CD4-positive, CD25-positive, alpha-beta regulatory T cell (primary cell): ENCODE results near the gene GLI3. TPM values are rescaled to one million over a fixed set of nuclear protein-coding genes. Genes with fewer than 3 reads are reported as not detected.

Experiments
- ATAC-seq, 2 donors: fragments of 150-1000 bp; cut with Tn5 transposase; one replicate each; pipeline ENCODE4 v1.10.0; 2021; ENCODE audit warnings: low read depth in 2 of 2, moderate number of reproducible peaks in 2 of 2, moderate library complexity in 1 of 2
- DNase-seq, 3 donors: peaks; one replicate each; pipeline versions ENCODE4 v3.0.0 to v3.0.0-alpha.2; 2012 to 2022; ENCODE audit warnings: mixed read lengths in 1 of 3
- H3K27ac ChIP-seq: one replicate; pipeline ENCODE4 v1.7.0; 2013; ENCODE audit warnings: mild to moderate bottlenecking, low read length; ENCODE audit not compliant: insufficient read depth, poor library complexity, severe bottlenecking
- H3K27me3 ChIP-seq: one replicate; pipeline ENCODE4 v1.7.0; 2013; ENCODE audit warnings: low read length; ENCODE audit not compliant: control insufficient read depth, insufficient read depth
- H3K36me3 ChIP-seq: one replicate; pipeline ENCODE4 v1.7.0; 2013; ENCODE audit warnings: mild to moderate bottlenecking, low read length, moderate library complexity; ENCODE audit not compliant: control insufficient read depth, insufficient read depth
- H3K4me1 ChIP-seq: 2 replicates; pipeline ENCODE4 v1.7.0; 2013; ENCODE audit warnings: mild to moderate bottlenecking, low read length; ENCODE audit not compliant: insufficient read depth, control insufficient read depth, poor library complexity, severe bottlenecking
- H3K4me3 ChIP-seq: one replicate; pipeline ENCODE4 v1.7.0; 2013; ENCODE audit warnings: low read depth, mild to moderate bottlenecking, low read length, moderate library complexity
- H3K9me3 ChIP-seq, 2 experiments: 1 replicate in 1 of 2; 2 replicates in 1 of 2; pipeline ENCODE4 v1.7.0; 2013; ENCODE audit warnings: low read length in 2 of 2, mild to moderate bottlenecking in 1 of 2, moderate library complexity in 1 of 2; ENCODE audit not compliant: control insufficient read depth in 2 of 2
- H3K27ac Mint-ChIP-seq, 3 donors: one replicate each; pipeline ENCODE4 v1.8.0; 2020 to 2022; ENCODE audit warnings: mild to moderate bottlenecking in 3 of 3, mixed read lengths in 3 of 3, moderate library complexity in 2 of 3
- H3K27me3 Mint-ChIP-seq: one replicate; pipeline ENCODE4 v1.8.0; 2022; ENCODE audit warnings: mild to moderate bottlenecking, mixed read lengths
- H3K36me3 Mint-ChIP-seq: one replicate; pipeline ENCODE4 v1.8.0; 2020; ENCODE audit warnings: mixed read lengths
- H3K4me1 Mint-ChIP-seq, 4 donors: one replicate each; pipeline ENCODE4 v1.8.0; 2020 to 2022; ENCODE audit warnings: mixed read lengths in 4 of 4, mild to moderate bottlenecking in 1 of 4
- H3K4me3 Mint-ChIP-seq, 4 donors: one replicate each; pipeline ENCODE4 v1.8.0; 2020 to 2022; ENCODE audit warnings: mild to moderate bottlenecking in 4 of 4, mixed read lengths in 4 of 4, moderate library complexity in 3 of 4
- H3K9me3 Mint-ChIP-seq, 7 donors: one replicate each; pipeline ENCODE4 v1.8.0; 2020 to 2022; ENCODE audit warnings: mixed read lengths in 7 of 7, mild to moderate bottlenecking in 3 of 7, moderate library complexity in 2 of 7
- polyA plus RNA-seq, 4 donors: library from polyadenylated mRNA; unstranded; fragments of 300-500 nt; fragmentation: Illumina TruSeq; gene quantifications; one replicate each; pipeline ENCODE4 v1.2.3, GENCODE V29; 2021
- total RNA-seq: library from RNA; stranded (reverse); gene quantifications from one replicate; pipeline ENCODE4 v1.2.3, GENCODE V29; 2022

GLI3 gene
- total and polyA plus RNA-seq, 5 donors from 2014 or later: not detected

- Mint-ChIP-seq H3K27me3 (no peaks in the 10 kb centered on the region), H3K9me3 (peaks cover 0 to 4% (median 0%) of the 10 kb centered on the region in 7 donors), H3K4me1 (peaks cover 0 to 4% (median 0%) of the 10 kb centered on the region in 4 donors), H3K4me3 (no peak overlapping the region), H3K27ac (no peak overlapping the region), H3K36me3 (no peaks in the 10 kb centered on the region)
- no peak overlapping the region for H3K4me3 ChIP-seq
- H3K36me3 ChIP-seq: no peaks in the 10 kb centered on the region
- H3K9me3 ChIP-seq: no peaks in the 10 kb centered on the region
- no peak overlapping the region for H3K27ac ChIP-seq
- DNase-seq: no peak
- no peaks in the 10 kb centered on the region for H3K27me3 ChIP-seq
- ATAC-seq: no peak
- no peaks in the 10 kb centered on the region for H3K4me1 ChIP-seq
Measured at GRCh38 chr7:42117201-42117600, 119.8 kb downstream of the GLI3 start.

DNA sequence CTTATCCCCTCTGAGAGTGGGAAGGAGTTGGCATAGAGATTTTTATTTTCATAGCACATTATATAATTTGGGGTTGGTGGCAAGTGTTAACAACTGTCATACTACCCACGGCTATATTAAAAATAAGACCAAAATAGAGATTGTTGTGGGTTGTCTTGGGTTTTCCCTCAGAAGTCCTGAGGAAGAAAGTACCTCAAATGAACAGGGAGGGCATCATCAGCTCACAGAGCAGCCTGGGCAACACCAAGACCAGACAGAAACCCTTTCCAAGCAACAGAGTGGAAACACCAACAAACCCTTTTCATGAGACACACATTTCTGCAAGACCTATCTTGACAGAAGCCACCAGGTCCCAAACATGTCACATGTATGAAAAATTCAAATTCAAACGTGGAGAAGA lies 121.2 kb downstream of the GLI3 start:
- Mint-ChIP-seq H3K36me3 (no peaks in the 10 kb centered on the region), H3K4me1 (peaks cover 0 to 4% (median 0%) of the 10 kb centered on the region in 4 donors), H3K4me3 (no peak overlapping the region), H3K27me3 (no peaks in the 10 kb centered on the region), H3K9me3 (peaks cover 0 to 2% (median 0%) of the 10 kb centered on the region in 7 donors), H3K27ac (no peak overlapping the region)
- no peaks in the 10 kb centered on the region for H3K27me3 ChIP-seq
- no peak overlapping the region for H3K27ac ChIP-seq
- no peaks in the 10 kb centered on the region for H3K4me1 ChIP-seq
- ATAC-seq (no peak), DNase-seq (no peak)
- no peaks in the 10 kb centered on the region for H3K36me3 ChIP-seq
- no peaks in the 10 kb centered on the region for H3K9me3 ChIP-seq
- H3K4me3 ChIP-seq: no peak overlapping the region

DNA sequence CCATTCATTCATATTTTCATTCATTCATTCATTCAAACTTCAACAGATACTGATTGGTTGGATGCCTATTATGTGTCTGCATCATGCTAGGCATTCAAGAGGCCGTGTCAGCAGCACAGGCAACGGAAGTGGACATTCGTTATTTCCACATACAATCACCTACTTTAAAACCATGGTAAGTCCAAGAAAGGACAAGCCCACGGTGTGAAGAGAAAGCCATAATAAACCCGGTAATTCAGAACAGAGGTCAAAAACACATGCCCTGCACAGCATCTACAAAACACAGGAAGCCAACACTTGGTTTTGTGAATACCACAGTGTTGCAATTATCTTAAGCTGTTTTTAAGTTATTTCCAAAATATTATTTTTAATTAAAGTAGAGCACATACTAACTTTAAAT lies 126.7 kb downstream of the GLI3 start:
- Mint-ChIP-seq H3K9me3 (peaks cover 0 to 2% (median 0%) of the 10 kb centered on the region in 7 donors), H3K27ac (no peak overlapping the region), H3K4me3 (no peak overlapping the region), H3K36me3 (no peaks in the 10 kb centered on the region), H3K27me3 (no peaks in the 10 kb centered on the region), H3K4me1 (peaks cover 0 to 4% (median 0%) of the 10 kb centered on the region in 4 donors)
- Histone ChIP-seq H3K9me3 (no peaks in the 10 kb centered on the region), H3K4me3 (no peak overlapping the region), H3K27me3 (no peaks in the 10 kb centered on the region), H3K36me3 (no peaks in the 10 kb centered on the region), H3K27ac (no peak overlapping the region), H3K4me1 (no peaks in the 10 kb centered on the region)
- no peak for DNase-seq
- no peak for ATAC-seq

DNA sequence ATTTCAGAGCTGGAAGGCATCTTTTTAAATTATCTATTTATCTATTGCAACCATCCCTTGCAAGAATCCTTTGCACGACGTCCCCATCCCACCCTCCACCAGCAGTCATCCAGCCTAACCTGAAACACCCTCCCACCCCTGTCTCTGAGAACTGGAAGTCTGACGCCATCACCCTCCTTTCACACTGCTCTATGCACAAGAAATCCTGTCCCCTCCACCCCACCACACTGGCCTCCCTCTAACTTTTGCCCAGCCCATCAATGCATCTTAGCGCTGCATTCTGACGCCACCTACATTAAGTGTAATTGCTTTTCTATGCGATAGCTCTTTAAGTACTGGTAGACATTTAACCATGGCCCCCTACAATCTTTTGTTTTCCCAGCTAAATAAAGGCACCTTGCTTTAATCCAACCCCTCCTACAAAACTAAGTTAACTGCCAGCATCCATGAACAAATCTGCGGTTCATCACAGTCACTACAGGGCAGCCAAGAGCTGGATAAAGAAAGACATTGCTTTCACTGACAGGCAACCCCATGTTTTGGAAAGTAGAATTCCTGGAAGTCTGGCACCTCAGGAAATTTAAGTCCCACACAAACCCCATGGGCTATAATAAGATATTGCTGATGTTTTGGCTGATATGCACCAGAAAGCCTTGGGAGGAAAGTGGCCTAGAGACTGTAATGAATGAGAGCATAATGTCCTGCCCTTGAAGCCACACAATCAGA lies 128.0 kb downstream of the GLI3 start:
- Histone ChIP-seq H3K9me3 (no peaks in the 10 kb centered on the region), H3K36me3 (no peaks in the 10 kb centered on the region), H3K27me3 (no peaks in the 10 kb centered on the region), H3K4me1 (no peaks in the 10 kb centered on the region), H3K27ac (no peak overlapping the region), H3K4me3 (no peak overlapping the region)
- no peak overlapping the region for H3K27ac Mint-ChIP-seq
- no peak overlapping the region for H3K4me3 Mint-ChIP-seq
- H3K27me3 Mint-ChIP-seq: no peaks in the 10 kb centered on the region
- no peaks in the 10 kb centered on the region for H3K4me1 Mint-ChIP-seq
- DNase-seq (no peak), ATAC-seq (no peak)
- no peaks in the 10 kb centered on the region for H3K36me3 Mint-ChIP-seq
- peaks cover 0 to 2% (median 0%) of the 10 kb centered on the region in 7 donors for H3K9me3 Mint-ChIP-seq

DNA sequence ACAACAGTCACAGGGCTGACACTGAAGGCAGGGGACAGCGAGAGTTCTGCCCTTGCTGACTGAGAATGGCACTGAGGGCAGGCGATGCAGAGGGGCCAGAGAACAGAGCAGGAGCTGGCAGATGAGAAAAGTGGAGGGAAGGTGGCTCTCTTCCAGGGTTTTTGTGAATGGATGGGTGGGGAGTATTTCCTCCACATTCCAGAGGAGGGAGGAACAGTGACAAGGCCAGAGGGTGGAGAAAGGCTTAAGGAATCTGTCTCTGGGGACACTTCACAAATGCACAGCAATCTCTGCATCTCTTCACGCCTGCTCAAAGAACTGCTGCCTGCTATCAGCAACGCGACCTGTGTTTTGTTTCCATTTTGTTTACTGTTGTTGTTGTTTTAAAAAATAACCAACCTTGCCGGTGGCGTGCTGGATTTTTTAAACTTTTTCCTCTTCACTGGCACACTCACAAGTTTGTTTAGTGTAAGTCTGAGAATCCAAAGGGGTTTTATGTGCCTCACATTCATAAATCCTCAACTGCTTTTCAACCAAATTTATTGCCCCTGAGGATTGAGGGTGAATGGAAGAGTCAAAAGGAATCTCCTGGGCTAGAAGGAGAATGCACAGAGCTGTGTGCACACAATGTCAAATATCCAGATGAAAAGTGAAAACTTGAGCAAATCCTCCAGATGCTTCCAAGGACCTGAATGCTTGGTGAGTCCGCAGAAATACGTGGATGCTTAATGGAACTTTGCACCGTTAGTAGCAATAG lies 129.3 kb downstream of the GLI3 start:
- no peaks in the 10 kb centered on the region for H3K4me1 Mint-ChIP-seq
- ATAC-seq (no peak), DNase-seq (no peak)
- Histone ChIP-seq H3K36me3 (no peaks in the 10 kb centered on the region), H3K27me3 (no peaks in the 10 kb centered on the region), H3K9me3 (no peaks in the 10 kb centered on the region), H3K4me3 (no peak overlapping the region), H3K4me1 (no peaks in the 10 kb centered on the region), H3K27ac (no peak overlapping the region)
- H3K27ac Mint-ChIP-seq: no peak overlapping the region
- no peak overlapping the region for H3K4me3 Mint-ChIP-seq
- H3K36me3 Mint-ChIP-seq: no peaks in the 10 kb centered on the region
- peaks cover 0 to 6% (median 0%) of the 10 kb centered on the region in 7 donors for H3K9me3 Mint-ChIP-seq
- no peaks in the 10 kb centered on the region for H3K27me3 Mint-ChIP-seq

DNA sequence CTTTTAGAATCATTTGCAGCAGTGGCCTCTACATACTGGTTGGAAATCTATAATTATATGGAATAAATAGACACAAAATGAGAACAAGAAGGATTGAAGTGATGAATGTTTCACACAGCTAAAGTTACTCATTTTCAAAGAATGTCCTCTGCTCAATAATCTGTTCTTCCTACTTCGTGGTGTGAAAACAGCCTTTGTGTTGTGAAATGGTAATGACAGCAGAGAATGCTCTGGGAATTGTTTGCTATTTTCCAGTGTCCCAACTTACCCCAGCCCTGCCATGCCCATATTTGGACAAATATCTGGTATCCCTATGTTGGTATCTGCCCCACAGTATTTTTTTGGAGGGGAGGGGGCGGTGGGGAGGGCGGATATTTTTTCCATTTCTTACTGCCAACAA lies 130.4 kb downstream of the GLI3 start:
- Histone ChIP-seq H3K9me3 (no peaks in the 10 kb centered on the region), H3K36me3 (no peaks in the 10 kb centered on the region), H3K4me1 (no peaks in the 10 kb centered on the region), H3K27ac (no peak overlapping the region), H3K4me3 (no peak overlapping the region), H3K27me3 (no peaks in the 10 kb centered on the region)
- H3K9me3 Mint-ChIP-seq: peaks cover 0 to 6% (median 0%) of the 10 kb centered on the region in 7 donors
- DNase-seq (no peak), ATAC-seq (no peak)
- H3K27ac Mint-ChIP-seq: no peak overlapping the region
- H3K4me3 Mint-ChIP-seq: no peak overlapping the region
- no peaks in the 10 kb centered on the region for H3K27me3 Mint-ChIP-seq
- no peaks in the 10 kb centered on the region for H3K36me3 Mint-ChIP-seq
- no peaks in the 10 kb centered on the region for H3K4me1 Mint-ChIP-seq

GRCh38 chr7:42105554-42106358 lies 131.3 kb downstream of the GLI3 start:
- Histone ChIP-seq H3K4me1 (no peaks in the 10 kb centered on the region), H3K9me3 (no peaks in the 10 kb centered on the region), H3K36me3 (no peaks in the 10 kb centered on the region), H3K4me3 (no peak overlapping the region), H3K27ac (no peak overlapping the region), H3K27me3 (no peaks in the 10 kb centered on the region)
- peaks cover 0 to 6% (median 0%) of the 10 kb centered on the region in 7 donors for H3K9me3 Mint-ChIP-seq
- no peaks in the 10 kb centered on the region for H3K4me1 Mint-ChIP-seq
- H3K27ac Mint-ChIP-seq: no peak overlapping the region
- no peak overlapping the region for H3K4me3 Mint-ChIP-seq
- ATAC-seq (no peak), DNase-seq (no peak)
- H3K36me3 Mint-ChIP-seq: no peaks in the 10 kb centered on the region
- H3K27me3 Mint-ChIP-seq: no peaks in the 10 kb centered on the region
